Measurements from ENCODE around the gene RAB2B. TPM values are rescaled to one million over a fixed set of nuclear protein-coding genes. Genes with fewer than 3 reads are reported as not detected.

RAB2B gene
- total RNA-seq, 1 donor from 2014 or later: 45.4 TPM

Small RNA genes within 50 kb of the gene (small RNA-seq; reads per million reads assigned to genes)
- gene RN7SL650P: not detected

Other genes with a start within 250 kb of the RAB2B start
- gene HNRNPC, start 207.5 kb downstream of the RAB2B start, total RNA-seq: 440 TPM
- not detected for gene RPGRIP1, start 196.9 kb downstream of the RAB2B start, total RNA-seq
- gene SUPT16H, start 92.9 kb downstream of the RAB2B start, total RNA-seq: 55.8 TPM
- 48.0 TPM for gene CHD8, start 20.8 kb downstream of the RAB2B start, total RNA-seq
- 18.8 TPM for gene TOX4, start 236 bp upstream of the RAB2B start, total RNA-seq
- gene METTL3, start 34.4 kb upstream of the RAB2B start, total RNA-seq: 73.6 TPM
- gene SALL2, start 49.4 kb upstream of the RAB2B start, total RNA-seq: 5.2 TPM
- gene OR10G3, start 103.1 kb upstream of the RAB2B start, total RNA-seq: not detected
- gene OR10G2, start 158.0 kb upstream of the RAB2B start, total RNA-seq: not detected
- not detected for gene OR4E2, start 176.9 kb upstream of the RAB2B start, total RNA-seq
- gene OR4E1, start 196.9 kb upstream of the RAB2B start, total RNA-seq: not detected

All from skeletal muscle tissue (tissue), 2 donors.